Activated CD4-positive, alpha-beta T cell treated with anti-CD3 and anti-CD28 coated beads, Interleukin-2, amount 50 U/mL, for 1 hour (primary cell): Measurements from ENCODE around the gene CTIF.

Source experiments
- DNase-seq: peaks from one replicate; pipeline ENCODE4 v3.0.0-alpha.2; 2020

Gene CTIF

DNA sequence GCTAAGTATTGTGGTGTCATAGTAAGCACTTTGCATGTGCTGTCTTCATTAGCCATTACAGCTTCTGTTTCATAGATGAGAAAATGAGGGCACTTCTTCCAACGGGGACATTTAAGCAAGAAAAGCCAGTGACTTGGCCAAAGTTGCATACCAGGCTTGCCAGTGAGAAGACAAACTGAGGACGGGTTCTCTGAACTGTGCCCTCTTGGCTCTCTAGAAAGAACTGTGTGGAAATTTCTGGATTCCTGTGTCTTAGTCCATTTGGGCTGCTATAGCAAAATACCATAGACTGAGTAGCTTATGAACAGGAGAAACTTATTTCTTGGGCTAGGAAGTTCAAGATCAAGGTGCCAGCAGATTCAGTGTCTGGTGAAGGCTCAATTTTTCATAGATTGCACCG lies 13.3 kb downstream of the CTIF start:
- no peak for DNase-seq

DNA sequence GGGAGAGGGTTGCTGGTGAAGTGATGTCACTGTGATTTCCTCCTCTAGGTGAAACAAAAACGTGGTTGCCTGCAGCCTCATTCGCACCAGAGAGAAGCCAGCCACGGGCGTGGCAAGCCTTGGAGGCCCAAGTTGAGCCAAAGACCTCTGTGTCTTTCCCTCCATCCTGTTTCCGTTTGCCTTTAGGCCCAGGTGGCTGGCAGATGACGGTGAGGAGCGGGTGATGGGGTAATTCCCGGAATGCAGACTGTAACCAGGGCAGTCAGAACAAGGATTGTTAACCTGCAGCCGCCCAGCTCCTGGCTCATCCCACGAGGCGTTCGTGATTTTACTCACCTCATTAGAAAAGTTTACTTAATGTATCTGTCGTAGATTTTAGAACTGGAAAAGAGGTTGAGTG lies 14.4 kb downstream of the CTIF start:
- DNase-seq, result no peak

DNA sequence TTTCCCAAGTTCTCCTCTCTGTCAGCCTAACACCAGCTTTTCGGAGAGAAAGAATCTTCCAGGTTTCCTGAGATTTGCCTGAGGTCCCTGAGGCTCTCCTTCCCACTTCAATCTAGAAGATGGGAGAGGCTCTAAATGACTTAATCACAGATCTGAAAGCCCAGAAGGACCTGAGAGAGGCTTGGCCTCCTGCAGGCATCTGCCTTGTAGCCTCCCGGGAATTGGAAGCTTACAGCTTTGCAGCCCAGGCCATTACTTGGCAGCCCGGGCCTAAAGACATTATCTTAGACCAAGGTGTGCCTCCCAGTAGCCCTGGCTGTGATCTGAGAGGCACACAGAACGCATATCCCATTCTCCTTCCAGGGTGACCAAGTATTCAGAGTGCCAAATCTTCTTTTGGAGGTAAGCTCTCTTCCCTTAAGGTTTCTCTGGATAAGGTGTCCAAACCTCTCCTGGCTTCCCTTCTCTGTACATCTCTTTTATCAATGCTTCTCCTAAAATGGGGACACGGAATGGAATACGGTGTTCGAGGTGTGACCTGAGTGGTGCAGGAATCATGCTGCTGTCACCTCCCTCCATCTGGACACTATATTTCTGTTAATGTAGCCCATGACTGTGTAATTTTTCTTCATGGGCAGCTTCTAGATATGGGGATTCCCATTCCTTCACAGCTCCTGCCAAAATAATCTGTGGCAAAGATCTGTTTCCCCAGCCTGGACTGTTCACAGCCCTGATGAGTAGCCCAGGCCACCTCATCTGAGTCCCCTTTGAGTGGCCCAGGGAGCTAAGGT lies 16.0 kb downstream of the CTIF start:
- no peak for DNase-seq

DNA sequence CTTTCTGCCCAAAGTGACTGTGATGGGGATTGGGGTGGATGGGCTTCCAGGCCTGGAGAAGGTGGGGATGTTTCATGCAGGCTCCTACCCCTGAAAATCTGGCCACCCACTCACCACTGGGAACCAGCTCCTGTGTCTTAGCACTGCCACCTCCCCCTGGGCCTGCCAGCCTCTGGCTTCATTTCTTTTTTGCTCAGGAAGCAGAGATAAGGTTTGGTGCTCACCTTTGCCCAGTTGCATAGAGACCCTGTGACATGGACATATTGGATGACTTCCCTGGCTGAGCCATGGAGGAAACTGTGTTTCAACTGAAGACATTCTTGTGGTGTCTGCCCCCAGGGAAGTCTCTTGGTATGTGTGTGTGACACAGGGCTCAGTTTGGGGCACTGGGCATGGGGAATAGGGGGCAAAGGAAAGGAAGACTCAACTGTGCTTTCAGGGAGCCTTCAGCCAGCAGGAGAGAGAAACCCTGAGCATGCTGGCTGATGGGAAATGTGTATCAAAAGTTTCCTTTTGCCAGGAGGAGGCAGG lies 16.7 kb downstream of the CTIF start:
- DNase-seq, result no peak

DNA sequence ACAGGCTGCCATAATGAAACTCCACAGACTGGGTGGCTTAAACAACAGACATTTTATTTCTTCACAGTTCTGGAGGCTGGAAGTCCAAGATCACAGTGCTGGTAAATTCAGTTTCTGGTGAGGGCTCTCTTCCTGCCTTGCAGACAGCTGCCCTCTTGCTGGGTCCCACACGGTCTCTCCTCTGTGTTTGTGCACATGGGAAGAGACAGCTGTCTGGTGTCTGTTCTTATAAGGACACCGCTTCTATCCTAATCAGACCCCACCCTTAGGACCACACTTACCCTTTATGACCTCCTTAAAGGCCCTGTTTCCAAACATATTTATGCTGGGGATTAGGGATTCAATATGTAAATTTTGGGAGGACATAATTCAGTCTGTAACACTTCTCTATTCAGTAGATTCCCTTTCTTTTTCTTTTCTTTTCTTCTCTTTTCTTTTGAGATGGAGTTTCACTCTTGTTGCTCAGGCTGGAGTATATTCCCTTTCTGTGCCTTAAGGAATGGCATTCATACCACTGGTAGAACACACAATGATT lies 18.9 kb downstream of the CTIF start:
- DNase-seq, result no peak

DNA sequence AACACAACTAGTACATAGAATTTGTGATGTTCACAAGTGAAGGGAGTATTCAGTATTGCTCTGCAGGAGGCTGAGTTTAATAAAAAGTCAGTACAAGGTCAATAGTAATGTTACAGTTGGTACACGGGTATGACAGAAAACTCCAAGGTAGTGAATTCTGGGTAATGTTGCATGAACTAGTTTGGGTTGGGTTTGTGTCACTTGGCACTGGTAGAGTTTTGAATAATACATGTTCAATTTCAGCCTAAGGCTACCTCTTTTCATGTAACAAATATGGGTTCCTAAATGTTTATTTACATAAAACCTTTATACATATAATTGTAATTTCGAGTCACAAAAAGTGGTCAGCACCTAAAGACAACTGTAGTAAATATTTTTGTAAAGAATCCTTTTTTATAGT lies 19.4 kb downstream of the CTIF start:
- no peak for DNase-seq

DNA sequence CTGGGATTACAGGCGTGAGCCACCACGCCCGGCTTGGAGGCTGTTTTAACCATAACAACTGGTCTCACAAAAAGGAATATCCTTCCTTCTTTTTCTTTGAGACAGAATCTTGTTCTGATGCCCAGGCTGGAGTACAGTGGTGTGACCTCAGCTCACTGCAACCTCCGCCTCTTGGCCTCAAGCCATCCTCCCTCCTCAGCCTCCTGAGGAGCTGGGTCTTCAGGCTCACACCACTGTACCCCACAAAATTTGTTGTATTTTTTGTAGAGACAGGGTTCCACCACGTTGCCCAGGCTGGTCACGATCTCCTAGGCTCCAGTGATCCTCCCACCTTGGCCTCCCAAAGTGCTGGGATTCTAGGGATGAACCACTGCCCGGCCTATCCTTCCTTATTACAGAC lies 21.7 kb downstream of the CTIF start:
- DNase-seq, result no peak

DNA sequence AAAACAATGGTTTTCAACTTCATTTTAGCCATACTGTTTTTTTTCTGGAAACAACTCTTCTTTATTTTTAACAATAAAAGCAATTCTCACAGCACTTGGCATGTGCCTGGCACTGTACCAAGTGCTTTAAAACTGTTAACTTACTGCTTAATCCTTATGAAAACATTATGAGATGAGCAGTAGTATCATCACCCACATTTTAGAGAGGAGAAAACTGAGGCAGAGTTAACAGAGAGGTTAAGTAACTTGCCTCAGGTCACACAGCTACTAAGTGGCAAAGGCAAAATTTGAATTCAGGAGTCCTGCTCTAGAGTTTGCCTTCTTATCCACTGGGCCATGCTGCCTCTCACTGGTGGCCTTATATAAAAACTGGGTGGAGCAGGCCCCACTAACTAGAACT lies 23.2 kb downstream of the CTIF start:
- no peak for DNase-seq

DNA sequence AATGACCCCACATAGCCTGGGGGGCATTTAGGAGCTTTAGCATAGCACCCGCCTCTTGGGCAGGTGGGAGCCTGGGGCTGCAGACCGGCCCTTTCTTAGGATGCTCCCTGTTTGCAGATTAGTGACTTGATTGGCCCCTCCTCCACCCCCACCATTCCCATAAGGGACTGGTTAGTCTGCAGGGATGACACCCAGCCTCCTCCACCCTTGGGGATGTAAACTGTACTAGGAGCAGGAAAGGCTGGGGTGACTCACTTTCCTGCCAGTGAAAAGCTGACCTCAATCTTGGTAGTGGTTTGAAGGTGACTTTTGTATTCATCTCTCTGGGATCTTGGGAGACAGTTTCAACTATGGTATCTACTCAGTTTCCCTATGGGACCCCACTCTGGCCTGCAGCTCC lies 24.2 kb downstream of the CTIF start:
- DNase-seq, result no peak

DNA sequence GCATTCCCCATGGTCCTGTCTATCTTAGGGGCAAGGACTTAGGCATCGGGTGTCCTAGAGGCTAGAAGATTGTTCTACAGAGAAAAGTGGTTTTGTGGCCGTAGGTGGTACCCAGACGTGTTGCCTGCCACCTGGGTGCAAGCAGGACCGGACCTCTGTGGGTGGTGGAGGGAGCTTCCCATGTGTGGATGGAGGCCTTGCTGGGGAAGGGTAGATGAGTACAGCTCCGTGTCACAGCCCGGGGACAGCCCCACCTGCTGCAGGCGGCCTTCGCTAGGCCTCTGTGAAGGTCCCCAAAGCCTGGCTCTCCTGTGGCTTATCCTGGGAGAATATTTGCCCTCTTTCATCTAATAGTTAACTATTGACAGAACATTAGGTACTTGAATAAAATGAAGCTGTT lies 25.3 kb downstream of the CTIF start:
- DNase-seq, result no peak

DNA sequence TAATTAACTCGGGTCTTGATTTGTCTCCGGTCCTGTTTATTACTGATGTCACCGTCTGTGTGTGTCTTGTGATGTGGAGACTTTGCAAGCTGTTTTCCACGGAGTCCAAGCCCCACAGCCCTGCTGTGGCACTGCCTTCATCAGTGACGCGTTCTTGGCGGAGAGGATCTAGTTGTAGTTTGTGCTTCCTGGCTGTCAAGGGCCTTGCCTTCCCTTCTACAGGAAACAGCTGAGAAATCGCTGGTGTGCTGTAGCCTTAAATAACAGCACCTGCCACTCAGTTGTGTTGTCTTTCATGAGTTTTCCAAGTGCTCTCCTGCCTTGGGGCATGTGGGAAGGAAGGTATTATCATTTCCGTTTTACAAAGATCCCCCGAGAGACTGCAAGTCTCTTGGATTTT lies 26.3 kb downstream of the CTIF start:
- no peak for DNase-seq

DNA sequence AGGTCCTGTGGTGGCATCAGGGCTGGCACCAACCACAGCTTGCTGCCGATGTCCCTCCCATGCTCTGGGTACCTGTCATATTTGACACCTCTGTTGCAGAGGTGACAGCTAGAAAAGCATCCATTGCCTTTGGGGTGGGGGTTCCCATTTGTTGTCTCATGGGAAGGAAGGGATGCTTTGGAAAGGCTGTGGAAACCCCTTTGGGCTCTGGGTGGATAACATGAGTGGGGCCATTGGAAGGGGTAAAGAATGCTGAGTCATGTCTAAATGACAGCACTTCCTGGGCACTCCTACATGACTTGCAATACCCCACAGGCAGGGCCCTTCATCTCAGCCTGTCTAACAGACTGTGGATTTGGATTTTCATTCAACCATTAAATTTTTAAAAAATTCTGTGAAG lies 27.8 kb downstream of the CTIF start:
- no peak for DNase-seq

DNA sequence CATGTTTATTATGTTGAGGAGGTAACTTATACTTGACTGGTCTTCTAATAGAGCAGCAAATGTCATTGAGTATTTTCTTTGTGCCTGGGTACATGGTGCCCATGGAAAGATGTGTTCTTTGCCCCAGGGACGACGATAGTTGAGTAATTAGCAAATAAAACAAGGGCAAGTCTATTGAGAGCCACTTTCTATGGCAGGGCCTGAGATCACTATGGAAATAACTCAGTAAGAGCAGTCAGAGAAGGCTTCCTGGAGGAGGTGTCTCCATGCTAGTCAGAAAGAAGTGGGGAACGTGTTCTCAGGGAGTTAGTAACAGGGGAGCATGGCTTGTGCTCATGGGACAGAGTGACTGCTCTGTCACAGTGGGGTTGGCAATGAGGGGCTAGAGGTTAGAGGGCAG lies 28.6 kb downstream of the CTIF start:
- DNase-seq, result no peak

DNA sequence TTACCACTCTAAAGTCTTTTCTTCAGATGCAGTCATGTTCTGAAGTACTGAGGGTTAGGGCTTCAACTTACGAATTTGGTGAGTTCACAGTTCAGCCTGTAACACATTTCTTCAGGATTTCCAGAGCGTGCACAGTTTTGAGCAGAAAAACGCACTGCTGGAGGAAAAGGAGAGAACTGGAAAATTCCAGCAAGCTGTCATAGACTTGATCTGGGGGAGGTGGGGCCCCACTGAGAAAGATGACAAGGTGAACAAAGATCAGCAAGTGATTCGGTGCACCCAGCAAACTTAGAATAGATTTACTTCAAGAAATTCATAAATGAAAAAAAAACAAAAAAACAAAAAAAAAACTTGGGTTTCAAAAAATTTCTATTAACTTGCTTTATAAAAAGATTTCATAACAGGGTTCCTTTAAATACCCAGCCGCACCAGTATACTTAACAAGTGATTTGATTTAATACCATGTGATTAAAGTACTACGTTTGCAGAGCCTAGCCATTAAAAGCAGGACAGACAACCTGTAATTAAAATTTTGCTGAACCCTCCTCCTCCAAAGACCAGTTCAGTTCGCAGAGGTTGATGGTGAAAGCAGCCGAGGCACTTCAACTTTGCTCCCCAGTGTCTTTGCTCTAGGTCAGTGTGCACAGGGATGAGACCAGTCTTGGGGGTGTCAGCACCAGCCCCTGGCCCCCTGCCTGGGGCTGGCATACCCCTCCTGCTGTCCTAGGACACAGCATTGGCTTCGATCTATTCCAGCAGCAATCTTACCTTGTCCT lies 30.5 kb downstream of the CTIF start:
- no peak for DNase-seq

DNA sequence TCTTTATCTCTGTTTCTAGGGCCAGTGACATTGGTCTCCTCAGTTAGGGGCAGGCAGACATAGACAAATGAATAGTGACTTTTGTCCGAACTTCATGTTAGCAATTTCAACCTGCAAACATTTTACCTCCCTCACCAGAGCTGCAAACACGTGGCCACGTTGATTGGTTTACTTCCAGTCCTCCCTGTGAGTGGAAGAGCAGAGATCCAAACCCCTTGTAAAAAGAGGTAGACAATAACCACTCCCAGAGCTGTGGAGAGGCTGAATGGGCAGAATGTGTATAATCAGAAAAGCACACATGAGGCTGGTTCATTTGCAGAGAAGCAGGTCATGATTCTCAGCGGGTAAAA lies 31.1 kb downstream of the CTIF start:
- no peak for DNase-seq

DNA sequence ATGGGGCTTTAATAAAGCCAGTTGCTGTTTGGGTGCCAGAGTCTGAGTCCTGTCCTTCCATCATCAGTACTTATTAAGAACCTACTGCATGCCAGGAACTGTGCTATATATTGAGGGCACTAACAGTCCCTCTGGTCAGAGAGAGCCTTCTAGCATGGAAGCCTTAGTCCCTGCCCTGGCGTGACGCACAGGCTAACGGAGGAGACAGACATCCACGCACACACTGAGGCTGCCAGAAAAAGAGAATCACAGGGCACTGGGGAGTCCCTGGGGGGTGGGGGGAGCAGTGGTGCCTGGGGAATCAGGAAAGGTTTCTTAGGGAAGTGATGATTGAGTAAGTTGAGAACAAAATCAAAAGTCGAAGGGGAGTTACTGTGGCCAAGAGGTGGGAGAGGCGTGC lies 31.5 kb downstream of the CTIF start:
- DNase-seq, result no peak

DNA sequence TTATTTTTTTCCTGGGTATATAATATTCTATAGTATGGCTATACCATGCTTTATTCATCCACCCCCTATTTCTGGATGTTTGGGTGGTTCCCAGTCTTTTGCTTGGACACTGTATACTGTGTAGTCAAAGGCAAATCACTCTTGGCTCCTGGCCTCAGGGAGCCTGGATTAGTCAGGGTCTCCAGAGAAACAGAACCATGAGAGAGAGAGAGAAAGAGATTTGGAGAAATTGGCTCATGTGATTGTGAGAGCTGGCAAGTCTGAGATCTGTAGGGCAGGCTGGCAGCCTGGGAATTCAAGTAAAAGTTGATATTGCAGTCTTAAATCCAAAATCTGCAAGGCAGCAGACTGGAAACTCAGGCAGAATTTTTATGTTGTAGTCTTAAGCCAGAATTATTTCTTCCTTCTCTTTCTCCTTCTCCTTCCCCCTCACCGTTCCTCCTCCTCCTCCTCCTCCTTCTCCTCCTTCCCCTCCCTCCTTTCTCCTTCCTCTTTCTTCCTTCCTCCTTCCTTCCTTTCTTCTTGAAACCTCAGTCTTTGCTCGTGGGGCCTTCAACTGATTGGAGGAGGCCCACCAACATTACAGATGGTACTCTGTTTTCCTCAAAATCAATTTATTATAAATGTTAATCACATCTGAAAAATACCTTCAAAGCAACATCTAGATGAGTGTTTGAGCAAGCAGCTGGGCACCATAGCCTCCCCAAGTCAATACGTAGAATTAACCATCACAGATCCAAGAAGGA lies 33.0 kb downstream of the CTIF start:
- no peak for DNase-seq

DNA sequence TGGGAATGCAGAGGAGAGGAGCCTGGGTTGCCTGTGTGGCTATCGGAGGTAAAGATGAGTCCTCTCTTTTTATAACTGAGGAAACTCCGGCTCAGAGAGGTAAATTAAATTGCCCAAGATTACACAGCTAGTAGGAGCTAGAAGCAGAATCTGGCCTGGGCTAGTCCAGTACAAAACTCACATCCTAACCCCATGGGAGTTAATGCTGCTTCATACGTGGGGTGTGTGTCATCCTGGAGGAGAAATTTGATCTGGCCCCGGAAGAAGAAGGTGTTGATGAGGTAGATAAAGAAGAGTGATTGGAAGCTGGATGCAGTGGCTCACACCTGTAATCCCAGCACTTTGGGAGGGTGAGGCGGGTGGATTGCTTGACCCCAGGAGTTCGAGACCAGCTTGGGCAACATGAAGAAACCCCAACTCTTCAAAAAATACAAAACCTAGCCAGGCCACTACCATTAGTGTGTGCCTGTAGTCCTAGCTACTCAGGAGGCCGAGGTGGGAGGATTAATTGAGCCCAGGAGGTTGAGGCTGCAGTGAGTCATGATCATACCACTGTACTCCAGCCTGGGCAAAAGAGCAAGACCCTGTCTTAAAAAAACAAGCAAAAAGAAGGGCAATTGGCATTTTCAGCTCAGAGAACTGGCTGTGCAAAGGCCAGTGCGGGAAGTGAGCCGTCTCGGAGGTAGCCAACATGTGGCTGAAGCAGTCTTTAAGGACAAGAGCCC lies 33.7 kb downstream of the CTIF start:
- no peak for DNase-seq

DNA sequence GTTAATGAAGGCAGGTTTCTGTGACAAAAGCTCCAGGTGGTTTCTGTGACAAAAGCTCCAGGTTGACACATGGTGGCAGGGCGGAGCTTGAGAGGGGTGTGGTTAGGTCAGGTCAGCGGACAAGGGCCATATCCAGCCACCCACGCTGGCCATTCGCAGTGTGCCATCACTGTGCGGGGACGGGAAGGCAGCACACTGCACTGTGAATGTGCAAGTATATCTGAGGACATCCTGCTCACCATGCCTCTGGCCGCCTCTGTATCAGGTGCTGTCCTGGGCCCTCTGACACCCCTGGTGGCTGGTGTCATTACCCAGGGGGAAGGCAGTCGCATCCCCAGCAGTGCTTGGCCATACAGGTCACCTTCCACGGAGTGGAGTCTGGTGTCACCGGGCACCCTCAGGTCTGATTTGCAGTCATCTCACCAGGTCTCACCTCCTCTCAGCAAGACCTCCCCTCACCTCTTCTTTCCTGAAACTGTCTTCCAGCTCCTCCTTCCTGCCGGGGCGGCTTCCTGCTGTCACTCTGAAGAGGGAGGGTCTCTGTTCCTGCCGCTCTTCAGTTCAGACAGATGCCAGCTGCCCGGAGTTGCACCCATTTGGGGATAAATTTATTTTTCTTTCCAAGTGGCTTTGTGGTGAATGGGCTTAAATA lies 34.9 kb downstream of the CTIF start:
- no peak for DNase-seq

DNA sequence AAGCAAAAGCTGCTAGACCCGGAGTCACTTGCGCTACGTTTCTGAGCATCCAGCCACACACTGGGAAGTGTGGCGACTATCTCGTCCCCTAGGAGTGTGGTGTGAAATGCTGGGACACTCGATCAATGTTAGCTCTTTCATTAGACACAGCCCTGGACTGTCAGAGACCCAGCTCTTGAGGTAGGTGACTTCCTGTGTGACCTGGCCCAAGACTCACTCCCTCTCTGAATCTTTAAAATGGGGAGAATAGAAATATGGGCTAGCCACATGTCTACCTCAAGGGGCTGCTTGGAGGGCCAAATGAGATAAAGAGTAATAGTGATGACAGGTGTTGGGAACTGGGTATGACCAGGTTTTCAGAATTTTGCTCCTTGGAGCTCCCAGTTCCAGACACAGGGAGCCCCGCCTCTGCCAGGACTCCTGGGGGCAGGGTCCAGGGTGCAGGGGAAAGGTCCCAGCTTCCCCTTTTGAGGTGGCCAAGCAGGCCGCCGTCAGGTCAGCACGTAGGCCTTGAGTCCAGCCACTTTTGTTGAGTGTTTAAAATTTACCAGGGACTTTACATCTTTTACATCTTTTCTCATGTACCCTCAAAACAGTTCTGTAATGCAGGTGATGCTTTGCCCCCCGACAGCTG lies 36.0 kb downstream of the CTIF start:
- no peak for DNase-seq

DNA sequence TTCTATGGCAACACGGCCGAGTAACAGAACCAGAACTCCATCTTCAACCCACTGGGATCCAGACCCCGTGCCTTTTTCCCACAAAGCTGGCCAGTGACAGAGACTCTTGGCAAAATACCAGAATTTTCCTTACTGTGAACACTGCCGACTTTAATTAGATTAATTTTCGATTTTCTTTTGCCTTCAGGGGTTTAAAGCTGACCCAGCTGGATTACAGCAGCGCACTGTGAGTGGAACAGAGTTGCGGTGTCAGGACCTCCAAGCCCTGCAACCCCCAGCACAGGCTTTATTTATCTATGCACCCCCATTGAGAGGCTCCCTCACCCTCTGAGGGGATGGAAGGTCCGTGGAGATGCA lies 36.4 kb downstream of the CTIF start:
- DNase-seq, result no peak
